HG02943 (cell line): ENCODE measurements around the gene ITPR1.

ENCODE experiments used
- ATAC-seq: cut with Tn5 transposase; IDR thresholded peaks from one replicate; pipeline ENCODE4 v1.9.1; 2021; ENCODE audit warnings: mild to moderate bottlenecking, low read depth, moderate library complexity; ENCODE audit not compliant: unreplicated experiment

The ITPR1 gene

DNA sequence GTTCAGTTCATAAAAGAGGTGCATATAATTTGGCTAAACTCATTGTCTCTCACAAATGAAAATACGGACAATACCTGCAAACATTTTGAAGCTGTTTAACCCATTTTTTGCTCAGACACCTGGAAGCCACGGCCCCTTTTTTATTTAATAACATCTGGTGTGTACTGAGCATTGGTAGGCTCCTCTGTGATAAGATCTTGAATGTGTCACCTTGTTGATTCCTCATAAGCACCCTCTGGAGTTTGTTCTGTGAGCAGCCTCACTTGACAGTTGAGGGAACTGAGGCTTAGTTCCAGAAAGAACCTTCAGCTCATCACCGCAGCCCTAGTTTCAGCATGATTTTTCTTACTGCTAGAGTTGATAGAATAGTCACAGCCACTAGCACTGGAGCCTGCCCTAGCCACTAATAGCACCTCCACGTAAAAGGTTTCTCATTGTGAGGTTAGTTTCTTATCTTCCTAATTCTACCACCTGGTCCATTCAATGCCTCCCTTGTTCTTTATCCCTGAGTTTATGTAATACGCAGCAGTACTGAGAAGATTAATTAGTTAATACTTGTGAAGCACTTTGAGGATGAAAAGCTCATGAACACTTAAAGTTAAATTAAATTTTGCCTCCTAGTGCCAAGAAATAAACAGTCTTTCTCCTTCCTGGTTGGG lies 71.9 kb downstream of the ITPR1 start:
- ATAC-seq, result no peak

DNA sequence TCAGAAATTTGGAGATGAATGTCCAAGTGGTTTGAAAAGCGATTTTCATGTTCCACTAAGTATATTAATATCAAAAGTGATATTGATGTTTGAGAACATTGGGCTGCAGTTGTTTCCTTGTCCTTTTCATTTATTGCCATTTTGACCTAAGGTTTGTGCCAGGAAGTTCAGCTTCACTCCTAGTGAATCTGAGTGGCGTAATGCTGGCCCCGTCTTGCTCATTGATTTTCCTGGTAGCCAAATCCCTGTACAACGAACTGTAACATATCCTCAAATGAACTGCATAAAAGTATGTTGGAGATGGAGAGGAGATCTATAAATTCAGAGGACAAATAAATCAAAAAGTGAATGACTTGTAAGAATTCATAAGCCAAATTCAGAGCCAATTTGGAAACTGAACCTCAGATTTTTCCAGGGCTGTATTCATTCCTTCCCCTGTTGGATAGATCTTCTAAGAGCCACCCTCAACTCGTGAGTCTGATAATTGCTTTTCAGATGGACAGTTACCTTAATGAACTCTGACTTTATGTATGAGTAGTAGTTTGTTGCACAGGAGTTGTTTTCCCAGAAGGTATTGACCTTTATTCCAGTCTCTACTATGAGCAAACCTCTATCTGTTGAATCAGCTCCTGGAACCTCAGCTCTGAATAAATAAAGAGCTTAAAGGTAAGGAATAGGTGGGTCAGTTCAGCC lies 72.8 kb downstream of the ITPR1 start:
- ATAC-seq, result no peak

DNA sequence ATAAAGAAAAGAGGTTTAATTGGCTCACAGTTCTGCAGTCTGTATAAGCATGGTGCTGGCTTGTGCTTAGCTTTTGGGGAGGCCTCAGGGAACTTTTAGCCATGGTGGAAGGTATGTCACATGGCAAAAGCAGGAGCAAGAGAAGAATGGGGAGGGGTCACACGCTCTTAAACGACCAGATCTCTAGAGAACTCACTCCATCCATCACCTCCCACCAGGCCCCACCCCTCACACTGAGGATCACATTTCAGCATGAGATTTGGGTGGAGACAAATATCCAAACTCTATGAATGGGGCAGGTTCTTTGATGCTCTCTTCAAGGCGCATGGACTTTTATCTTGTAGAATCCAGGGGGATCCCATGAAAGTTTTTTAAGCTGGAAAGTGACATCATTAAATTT lies 75.7 kb downstream of the ITPR1 start:
- ATAC-seq, result no peak

DNA sequence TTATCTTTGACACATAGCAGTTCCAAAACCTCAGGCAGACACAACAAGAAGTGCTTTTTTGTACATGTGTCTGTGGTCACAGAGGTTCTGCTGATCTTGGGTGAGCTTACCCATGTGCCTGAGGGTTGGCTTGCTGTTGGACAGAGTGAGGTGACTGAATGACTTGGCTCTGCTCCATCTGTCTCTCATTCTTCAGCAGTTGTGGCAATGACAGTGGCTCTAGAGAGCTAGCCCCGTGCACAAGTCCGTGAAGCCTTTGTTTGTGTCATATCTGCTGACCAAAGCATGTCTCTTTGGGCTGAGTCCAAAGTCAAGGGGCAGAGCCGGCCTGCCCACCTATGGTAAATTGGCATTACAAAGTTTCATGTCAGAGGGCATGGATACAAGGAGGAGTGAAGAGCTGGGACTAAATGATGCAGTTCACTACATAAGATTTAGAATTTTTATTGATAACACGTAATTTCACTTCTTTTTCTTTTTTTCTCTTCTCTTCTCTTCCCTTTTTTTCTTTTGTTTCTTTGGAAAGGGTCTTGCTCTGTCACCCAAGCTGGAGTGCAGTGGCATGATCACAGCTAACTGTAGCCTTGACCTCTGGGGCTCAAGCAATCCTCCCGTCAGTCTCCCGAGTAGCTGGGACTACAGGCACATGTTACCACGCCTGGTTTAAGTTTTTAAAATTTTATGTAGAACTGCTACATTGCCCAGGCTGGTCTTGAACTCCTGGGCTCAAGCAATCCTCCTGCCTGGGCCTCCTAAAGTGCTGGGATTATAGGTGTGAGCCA lies 77.9 kb downstream of the ITPR1 start:
- ATAC-seq, result no peak

DNA sequence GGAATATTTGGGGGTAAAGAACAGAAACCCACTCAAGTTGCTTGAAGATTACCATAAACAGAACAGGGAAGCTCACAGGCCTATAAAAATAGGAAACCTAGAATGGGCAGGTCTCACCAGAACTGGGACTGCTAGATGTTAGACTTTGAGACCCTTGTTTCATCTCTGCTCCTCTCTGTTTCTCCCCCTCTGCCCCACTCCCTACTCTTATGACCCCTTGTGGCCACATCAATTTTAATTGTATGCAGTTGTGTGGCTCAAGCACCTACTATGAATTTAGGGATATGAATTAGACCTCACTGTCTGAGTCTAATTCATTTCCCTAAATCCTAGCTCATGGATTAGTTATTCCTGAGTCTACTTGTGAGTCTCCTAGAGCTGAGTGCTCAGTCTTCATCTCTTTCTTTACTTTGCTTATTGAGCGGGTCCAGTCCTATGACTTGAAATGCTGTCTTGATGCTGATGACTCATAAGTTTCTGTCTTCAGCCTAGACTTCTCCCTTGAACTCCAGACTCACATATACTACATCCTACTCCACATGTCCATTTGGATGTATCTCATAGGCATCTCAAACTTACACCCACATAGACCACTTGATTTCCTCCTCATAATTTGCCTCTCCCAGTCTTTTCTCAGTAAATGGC lies 78.7 kb downstream of the ITPR1 start:
- no peak for ATAC-seq

DNA sequence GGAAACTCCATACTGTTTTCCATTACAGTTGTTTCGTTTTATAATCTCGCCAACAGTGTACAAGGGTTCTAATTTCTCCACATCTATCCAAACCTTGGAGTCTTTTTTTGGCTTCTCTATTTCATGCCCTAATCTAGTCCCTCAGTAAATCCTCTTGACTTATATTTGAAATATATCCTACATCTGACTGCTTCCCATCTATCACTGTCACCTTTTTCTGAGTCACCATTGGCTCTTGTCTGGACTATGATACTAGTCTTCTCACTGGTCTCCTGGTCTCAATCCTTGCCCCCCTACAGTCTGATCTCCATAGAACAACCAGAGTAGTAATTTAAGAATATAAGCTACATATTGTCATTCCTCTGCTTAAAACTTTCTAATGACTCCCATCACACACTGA lies 80.0 kb downstream of the ITPR1 start:
- ATAC-seq, result no peak

DNA sequence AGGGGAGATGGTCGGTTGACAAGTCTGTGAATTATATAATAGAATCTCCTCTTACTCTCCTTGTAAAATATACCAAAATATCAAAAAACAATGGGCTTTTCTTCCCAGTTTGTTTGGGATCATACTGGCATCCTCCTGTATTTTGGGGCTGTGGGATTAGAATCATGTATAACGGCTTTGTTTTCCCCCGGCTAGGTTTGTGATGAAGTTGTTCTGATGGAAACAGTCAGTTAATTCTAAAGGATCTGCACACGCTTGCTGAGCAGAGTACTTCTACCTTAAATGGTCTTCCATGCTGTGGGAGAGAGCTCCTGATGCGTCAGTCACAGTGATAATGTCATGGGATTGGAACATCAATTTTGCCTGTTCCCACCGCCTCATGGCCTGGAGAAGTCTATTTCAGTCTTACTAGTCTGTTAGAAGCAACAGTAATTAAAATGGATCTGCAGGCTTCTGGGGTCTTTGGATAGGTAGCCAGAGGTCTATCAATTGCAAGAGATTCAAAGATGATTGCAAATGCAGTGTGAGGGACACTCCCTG lies 81.3 kb downstream of the ITPR1 start:
- ATAC-seq, result no peak

DNA sequence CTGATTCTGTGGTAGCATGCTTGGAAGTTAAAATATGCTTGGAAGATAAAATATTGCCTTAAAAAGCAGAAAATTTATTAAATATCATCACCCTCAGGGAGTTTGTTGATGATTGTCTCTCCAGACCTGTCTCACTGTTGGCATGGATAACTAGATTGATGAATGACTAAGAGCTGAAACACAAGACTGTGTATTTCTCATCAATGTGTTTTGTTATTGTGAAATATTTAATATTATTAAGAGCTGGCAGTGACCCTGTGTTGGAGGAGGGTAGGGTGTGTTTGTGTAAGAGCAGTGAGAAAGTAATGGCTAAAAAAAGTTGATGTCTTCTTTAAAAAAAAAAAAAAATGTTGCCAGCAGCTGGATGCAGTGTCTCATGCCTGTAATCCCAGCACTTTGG lies 82.2 kb downstream of the ITPR1 start:
- no peak for ATAC-seq

DNA sequence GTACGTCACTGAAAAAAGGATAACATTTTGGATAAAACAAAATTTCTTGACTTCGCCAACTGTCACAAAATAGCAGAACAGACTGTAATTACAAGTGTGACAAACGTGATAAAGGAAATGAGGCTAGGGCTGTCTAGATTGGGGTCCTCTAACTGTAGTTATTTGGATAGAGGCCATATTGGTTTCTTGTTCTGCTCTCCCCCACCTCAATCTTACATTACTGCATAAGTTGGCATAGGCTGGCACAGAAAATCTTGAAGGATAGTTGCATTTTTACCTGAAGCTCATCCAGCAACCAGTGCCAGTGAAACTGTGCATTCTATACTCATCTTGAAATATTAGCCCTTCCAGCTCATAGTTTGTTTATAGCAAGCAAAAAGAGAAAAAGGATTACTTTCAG lies 84.6 kb downstream of the ITPR1 start:
- no peak for ATAC-seq

DNA sequence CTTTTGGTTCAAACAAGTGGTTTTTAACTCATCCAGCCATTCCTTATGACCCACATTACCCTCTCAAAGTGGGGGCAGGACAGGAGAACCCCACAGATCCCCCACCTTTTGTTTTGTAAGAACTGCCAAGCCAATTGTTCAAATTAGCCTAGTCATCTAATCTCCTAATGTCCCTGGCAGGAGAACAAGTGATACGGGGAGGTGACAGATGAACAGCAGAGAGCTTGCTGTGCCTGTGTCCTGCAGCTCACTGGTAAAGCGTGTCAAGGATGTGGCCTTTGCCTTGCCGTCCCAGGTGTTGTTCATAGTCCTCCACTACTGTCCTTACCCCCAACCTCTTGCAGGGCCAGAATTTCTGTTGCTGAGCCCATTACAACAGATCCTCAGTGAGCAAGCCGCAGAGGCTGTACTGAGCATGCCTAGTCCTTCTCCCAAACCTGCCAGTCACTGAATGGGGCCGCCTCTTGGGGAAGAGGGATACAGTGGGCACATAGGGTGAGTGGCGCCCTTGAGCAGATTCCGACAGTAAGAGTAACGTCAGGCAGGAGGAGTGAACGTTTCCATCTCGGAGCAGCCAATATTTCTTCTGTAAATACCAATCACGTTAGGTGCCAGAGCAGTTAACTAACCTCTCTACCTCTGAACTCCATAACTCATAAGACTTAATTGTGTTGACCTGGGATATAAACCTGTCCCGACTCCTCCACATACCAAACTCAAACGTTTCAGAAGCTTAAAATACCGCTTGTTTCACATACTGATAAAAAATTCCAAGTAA lies 87.4 kb downstream of the ITPR1 start:
- no peak for ATAC-seq

DNA sequence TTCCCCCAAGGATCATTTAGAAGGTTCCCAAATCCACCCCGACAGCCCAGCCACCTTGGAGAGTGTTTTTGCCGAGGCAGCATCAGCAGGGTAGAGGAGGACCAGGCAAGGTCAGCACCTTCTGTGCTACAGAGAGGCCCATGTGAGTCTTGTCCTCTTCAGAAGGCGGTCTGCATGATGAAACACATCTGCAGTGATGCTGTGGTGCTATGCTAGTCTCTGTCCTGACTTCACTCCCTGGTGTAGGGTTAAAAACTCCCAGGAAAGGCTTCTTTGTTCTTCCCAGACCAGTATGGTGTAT lies 87.9 kb downstream of the ITPR1 start:
- no peak for ATAC-seq

DNA sequence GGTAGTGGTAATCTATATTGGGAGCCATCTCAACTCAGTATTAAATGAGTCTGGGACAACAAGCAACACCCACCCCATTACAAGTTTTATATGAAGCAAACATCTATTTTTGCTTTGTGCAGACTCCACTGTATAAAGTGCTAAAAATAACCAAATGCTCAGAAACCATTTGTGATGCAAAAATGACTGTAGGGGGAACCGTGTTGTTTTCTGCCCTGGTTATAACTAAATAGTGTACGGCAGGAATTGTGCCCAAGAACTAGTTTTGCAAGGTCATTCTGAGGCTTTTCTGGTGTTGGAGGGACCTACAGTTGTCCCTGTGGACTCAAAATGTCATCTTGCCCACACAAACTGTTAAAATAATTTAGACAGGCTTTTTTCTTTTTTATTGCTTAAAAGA lies 88.3 kb downstream of the ITPR1 start:
- ATAC-seq, result no peak

DNA sequence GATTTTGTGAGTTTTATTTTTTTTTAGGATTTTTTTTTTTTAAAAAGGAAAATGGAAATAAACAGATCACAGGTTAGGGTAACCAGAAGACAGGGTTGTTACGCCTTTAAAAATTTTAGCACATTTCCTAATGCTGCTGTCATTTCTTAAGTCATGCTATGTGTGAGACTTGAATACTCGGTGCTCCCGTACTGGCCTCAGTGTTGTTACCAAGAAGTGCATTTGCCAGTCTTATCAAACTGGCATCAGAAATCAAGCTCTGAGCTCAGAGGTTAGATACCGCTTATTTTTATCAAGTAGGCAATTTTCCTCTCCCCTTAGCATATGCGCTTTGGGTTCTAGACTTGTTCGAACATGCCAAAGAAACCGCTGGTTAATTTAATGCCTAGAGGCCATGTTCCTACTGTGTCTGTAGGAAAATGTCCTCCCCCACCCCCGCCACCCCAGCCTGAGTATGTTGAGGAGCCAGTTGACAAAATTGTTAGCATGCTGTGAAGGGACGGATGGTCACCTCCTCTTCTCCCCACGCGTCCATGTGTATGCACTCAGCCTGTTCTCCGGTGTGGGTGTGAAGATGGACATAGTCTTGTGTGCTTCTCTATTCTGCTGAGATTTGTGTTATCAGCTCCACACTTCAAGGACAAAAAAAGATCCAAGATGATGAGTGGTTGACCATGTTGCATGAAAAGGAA lies 88.9 kb downstream of the ITPR1 start:
- no peak for ATAC-seq

DNA sequence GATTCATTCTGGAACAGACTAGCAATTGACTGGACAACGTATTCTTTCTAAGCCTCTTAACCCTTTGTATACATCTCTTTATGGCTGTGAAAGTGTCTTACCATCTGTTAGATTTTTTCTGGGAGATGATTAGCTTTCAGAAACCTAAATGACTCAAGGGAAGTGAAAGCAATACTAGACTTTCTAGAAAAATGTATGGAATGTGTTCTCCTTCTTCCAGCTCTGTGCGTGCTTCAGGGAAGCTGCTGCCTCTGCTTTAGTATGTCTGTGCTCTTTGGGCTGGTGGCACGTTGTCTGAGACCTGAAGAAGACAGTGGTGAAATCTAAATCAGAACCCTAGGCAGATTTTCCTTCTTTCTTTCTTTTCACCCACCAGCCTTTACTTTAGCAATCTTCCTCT lies 89.5 kb downstream of the ITPR1 start:
- no peak for ATAC-seq

DNA sequence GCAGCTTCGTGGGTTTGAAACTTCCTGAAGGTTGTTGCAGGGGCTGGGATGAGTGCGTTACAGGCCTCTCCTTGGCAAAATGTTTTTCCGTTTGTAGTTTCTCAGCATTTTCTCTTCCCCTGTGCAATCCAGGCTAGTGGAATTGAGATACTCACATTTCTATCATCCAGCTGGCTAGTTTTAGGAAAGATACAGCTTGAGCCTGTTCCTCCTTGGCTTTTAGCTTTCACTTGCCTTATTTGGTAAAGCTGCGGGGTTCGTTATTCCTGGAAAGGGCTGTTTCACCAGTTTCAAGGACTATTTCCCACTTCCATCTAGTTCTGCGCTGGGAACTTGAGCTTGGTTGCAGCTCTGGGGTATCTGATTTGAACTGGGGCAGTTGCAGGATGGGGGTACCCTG lies 90.3 kb downstream of the ITPR1 start:
- ATAC-seq, result no peak

DNA sequence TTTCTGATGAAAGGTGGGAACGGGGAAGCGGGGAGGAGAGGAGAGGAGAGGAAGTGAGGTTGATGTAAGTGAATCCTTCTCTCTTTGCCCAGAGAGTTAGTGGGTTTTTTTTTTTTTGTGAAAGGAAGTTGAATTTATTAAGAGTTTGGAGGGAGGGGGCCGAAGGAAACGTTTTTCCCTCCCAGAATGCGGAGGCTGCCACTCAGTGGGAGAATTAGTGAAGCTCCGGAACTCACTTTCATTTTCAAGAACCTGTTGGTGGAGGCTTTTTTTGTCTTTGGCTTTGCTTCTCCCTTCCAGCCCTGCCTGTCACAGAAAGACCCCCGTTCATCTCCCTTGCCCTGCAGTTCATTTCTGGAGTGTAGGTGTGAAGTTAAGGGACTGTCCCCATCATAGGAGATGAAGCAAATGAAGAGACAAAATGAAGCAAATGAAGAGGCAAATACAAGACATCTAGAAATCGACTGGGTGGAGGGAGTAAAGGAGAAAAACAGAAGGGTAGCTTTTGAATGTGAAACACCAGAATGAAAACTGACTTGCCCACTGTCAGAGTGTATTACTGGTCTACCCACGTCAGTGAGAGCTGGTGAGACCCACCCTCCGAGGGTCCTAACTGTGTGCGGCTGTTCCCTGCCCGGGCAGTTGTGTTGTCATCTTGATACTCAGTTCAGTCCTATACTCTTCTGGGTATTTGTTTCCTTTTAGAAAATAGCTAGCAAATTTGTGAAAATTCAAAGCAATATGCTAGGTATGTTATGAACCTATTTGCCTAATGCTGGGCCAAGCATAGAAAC lies 91.5 kb downstream of the ITPR1 start:
- no peak for ATAC-seq

DNA sequence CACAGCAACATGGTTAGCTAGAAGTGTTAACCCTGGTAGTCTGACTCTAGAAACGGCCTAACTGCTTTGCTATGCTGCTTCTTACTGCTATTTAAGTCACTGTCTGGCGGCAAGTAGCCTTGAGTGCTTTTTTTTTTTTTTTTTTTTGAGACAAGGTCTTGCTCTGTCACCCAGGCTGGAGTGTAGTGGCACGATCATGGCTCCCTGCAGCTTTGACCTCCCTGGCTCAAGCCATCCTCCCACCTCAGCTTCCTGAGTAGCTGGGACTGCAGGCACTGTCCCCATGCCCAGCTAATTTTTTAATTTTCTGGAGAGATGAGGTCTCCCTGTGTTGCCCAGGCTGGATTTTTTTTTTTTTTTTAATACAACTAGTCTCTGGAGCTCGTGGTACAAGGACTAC lies 93.2 kb downstream of the ITPR1 start:
- no peak for ATAC-seq

DNA sequence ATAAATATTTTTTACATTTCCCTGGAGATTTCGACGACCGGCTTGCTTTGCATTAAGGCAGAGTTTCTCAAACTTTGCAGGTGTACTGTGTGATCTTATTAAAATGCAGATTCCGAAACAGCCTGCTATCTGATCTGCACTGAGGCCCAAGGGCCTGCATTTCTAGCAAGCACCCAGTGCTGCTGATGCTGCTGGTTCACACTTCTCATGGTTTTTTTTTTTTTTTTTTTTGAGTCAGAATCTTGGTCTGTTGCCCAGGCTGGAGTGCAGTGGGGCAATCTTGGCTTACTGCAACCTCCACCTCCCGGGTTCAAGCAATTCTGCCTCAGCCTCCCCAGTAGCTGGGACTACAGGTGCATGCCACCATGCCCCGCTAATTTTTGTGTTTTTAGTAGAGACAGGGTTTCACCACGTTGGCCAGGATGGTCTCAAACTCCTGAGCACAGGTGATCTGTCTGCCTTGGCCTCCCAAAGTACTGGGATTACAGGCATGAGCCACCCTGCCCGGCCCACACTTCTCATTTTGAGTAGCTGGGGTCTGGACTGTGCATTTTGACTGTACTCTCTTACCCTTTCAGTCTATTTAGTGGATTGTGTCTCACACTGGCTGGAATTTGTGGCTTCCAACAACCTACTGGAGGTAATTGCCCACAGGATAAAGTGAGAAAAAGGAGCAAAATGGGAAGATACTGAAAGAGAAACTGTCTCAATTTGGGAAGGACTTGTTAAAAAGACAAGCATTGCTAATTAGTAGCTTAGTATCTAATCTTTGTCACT lies 94.1 kb downstream of the ITPR1 start:
- no peak for ATAC-seq

DNA sequence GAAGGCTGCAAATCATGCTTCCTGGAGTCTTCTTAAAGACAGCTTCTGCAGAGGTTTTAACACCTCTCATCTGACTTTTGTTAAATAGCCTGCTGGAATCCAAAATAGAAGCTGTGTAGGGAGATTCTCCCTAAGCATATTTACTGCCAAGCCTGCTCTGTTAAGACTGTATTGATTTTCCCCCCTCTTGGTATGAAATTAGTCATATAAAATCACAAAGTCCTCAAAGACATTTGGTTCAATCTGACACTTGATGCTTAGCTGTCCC lies 94.6 kb downstream of the ITPR1 start:
- no peak for ATAC-seq
